K562 treated with DMSO at 1 percent for 24 hours (cell line): ENCODE data around the gene ANXA6. TPM values are rescaled to one million over a fixed set of nuclear protein-coding genes. Genes with fewer than 3 reads are reported as not detected.

Experiments used
- total RNA-seq: library from RNA; unstranded; fragments of 300-600 nt; gene quantifications from 2 replicates; pipeline ENCODE4 v1.2.3, GENCODE V29; 2022; ENCODE audit warnings: low read depth; ENCODE audit not compliant: insufficient read depth

ANXA6 gene
- total RNA-seq, result 39.4 and 41.9 TPM in 2 replicates

GRCh38 chr5:151157426-151158286 is at the start of gene ANXA6:
Gene ANXA6 (minus strand): TSS chr5:151157779. CDS start chr5:151147901, 9,878 bp downstream.

GRCh38 chr5:151080613-151081430 is 76.8 kb downstream of the ANXA6 start, which contains the start of gene TNIP1:
Gene TNIP1 (minus strand): TSS chr5:151081034. CDS start chr5:151065095, 15,939 bp downstream.

Other genes with a start within 250 kb of the ANXA6 start
- 1.4 and 2.1 TPM in 2 replicates for gene GPX3, start 137.2 kb downstream of the ANXA6 start, total RNA-seq
- gene TNIP1, start 76.7 kb downstream of the ANXA6 start, total RNA-seq, result 75.8 and 83.9 TPM in 2 replicates
- gene CCDC69, start 66.3 kb upstream of the ANXA6 start, total RNA-seq, result 16.7 and 19.9 TPM in 2 replicates
- 46.2 and 47.9 TPM in 2 replicates for gene GM2A, start 95.4 kb upstream of the ANXA6 start, total RNA-seq
- not detected in 2 replicates for gene SLC36A3, start 146.0 kb upstream of the ANXA6 start, total RNA-seq
- not detected in 2 replicates for gene SLC36A2, start 189.8 kb upstream of the ANXA6 start, total RNA-seq